ENCODE measurements around the gene C11orf58.

The C11orf58 gene

DNA sequence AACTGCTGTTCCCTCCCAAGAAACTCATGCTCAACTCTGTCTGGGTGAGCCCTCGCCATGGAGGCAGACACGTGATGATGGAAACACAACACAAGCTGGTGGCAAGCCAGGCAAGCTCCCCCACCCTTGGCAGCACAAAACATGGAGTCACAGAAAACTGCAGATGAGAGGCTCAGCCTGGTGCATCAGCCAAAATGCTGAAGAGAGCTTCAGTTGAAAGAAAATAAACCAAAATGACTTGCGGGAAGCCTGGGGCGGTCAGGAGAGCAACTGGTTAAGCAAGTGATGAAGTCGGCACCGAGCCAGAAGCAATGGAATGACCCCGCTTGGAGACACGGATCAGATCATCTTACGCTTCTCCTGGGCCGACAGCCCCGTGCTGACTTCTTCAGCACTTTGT is 68.3 kb downstream of the C11orf58 start:
- Histone ChIP-seq H3K27ac (replicated peaks) (peak overlapping the region; percentile 45), H3K4me3 (replicated peaks; ENCODE audit: insufficient read depth, low read length) (no peak overlapping the region), H3K27me3 (ENCODE audit: insufficient read depth, poor library complexity, severe bottlenecking) (no peaks in the 10 kb centered on the region)
- peak in 1 of 2 experiments; percentile 63 for DNase-seq (ENCODE audit: low read depth in 1 of 2, low spot score in 1 of 2)
- TF ChIP-seq SPI1 (IDR thresholded peaks at IDR 0.05; ENCODE audit: borderline replicate concordance, low read depth) = no peak
- TF ChIP-seq POLR2AphosphoS5 (IDR thresholded peaks at IDR 0.05; ENCODE audit: low read depth) = no peak
- TF ChIP-seq, protein P1, sequence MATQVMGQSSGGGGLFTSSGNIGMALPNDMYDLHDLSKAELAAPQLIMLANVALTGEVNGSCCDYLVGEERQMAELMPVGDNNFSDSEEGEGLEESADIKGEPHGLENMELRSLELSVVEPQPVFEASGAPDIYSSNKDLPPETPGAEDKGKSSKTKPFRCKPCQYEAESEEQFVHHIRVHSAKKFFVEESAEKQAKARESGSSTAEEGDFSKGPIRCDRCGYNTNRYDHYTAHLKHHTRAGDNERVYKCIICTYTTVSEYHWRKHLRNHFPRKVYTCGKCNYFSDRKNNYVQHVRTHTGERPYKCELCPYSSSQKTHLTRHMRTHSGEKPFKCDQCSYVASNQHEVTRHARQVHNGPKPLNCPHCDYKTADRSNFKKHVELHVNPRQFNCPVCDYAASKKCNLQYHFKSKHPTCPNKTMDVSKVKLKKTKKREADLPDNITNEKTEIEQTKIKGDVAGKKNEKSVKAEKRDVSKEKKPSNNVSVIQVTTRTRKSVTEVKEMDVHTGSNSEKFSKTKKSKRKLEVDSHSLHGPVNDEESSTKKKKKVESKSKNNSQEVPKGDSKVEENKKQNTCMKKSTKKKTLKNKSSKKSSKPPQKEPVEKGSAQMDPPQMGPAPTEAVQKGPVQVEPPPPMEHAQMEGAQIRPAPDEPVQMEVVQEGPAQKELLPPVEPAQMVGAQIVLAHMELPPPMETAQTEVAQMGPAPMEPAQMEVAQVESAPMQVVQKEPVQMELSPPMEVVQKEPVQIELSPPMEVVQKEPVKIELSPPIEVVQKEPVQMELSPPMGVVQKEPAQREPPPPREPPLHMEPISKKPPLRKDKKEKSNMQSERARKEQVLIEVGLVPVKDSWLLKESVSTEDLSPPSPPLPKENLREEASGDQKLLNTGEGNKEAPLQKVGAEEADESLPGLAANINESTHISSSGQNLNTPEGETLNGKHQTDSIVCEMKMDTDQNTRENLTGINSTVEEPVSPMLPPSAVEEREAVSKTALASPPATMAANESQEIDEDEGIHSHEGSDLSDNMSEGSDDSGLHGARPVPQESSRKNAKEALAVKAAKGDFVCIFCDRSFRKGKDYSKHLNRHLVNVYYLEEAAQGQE (IDR thresholded peaks at IDR 0.05; ENCODE audit: insufficient replicate concordance, low read depth) = no peak
- no peak for TF ChIP-seq GABPA (IDR thresholded peaks at IDR 0.05; ENCODE audit: low read depth)
- TF ChIP-seq, protein P2, sequence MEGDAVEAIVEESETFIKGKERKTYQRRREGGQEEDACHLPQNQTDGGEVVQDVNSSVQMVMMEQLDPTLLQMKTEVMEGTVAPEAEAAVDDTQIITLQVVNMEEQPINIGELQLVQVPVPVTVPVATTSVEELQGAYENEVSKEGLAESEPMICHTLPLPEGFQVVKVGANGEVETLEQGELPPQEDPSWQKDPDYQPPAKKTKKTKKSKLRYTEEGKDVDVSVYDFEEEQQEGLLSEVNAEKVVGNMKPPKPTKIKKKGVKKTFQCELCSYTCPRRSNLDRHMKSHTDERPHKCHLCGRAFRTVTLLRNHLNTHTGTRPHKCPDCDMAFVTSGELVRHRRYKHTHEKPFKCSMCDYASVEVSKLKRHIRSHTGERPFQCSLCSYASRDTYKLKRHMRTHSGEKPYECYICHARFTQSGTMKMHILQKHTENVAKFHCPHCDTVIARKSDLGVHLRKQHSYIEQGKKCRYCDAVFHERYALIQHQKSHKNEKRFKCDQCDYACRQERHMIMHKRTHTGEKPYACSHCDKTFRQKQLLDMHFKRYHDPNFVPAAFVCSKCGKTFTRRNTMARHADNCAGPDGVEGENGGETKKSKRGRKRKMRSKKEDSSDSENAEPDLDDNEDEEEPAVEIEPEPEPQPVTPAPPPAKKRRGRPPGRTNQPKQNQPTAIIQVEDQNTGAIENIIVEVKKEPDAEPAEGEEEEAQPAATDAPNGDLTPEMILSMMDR (IDR thresholded peaks at IDR 0.05; ENCODE audit: insufficient read depth, low read length) = no peak

DNA sequence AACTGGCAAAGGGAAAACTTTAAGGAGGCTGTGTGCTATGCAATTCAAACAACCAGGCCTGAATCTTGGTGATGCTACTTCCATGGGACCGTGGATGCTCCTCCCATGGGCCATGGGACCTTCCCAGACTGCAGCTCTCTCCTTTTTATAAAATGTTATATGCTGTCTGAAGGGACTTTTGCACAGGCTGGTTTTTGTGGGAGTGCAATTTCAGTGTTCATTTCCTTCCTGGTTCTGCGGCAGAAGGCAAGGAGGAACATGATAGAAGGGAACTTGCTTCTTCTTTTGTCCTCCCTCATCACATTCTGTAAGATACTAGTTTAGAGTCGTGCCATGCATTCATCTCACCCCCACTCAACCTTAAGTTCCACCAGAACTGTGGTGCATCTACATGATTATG is 68.9 kb downstream of the C11orf58 start:
- Histone ChIP-seq H3K27ac (replicated peaks) (peak overlapping the region; percentile 45), H3K4me3 (replicated peaks; ENCODE audit: insufficient read depth, low read length) (no peak overlapping the region), H3K27me3 (ENCODE audit: insufficient read depth, poor library complexity, severe bottlenecking) (no peaks in the 10 kb centered on the region)
- DNase-seq (ENCODE audit: low read depth in 1 of 2, low spot score in 1 of 2) = peak in 1 of 2 experiments; percentile 81
- TF ChIP-seq POLR2AphosphoS5 (IDR thresholded peaks at IDR 0.05; ENCODE audit: low read depth) (0 out of 2 replicates have a peak, but pooled peaks have one; percentile 27), GABPA (IDR thresholded peaks at IDR 0.05; ENCODE audit: low read depth) (no peak)
